LHCN-M2 (cell line): ENCODE data around the gene PDE6A. TPM values are rescaled to one million over a fixed set of nuclear protein-coding genes. Genes with fewer than 3 reads are reported as not detected.
A peak's percentile ranks its signal among the peaks of the same experiment; 100 is the strongest.

Source experiments
- DNase-seq: peaks from one replicate; pipeline ENCODE4 v3.0.0-alpha.2; 2012; ENCODE audit warnings: low read depth
- total RNA-seq: library from RNA; depleted of rRNA; stranded (reverse); fragments of >200 nt; gene quantifications from 2 replicates; pipeline ENCODE4 v1.2.3, GENCODE V29; 2014

The PDE6A gene
- total RNA-seq, 1 experiment from 2014 or later: 1.1 TPM

DNA sequence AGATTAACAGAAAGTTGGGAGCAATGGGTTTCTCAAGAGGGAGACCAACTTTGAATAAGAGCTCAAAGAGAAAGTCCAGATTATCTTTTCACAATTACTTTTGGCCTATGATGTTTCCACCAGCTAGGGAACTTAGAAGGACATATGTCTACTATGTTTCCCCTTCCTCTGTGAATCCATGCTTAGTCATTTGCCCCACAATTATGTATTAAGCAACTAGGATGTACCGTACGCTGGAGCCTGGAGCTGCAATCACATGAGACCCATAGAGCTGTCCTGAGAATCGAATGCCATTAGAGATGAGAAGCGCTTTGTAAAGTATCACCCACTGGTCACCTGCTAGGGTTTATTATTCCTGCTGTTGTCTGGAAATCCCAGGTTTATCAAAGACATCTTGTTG lies 78.8 kb downstream of the PDE6A start:
- peak; percentile 38 for DNase-seq

- DNase-seq: no peak
Measured at GRCh38 chr5:149863830-149864229, 80.8 kb downstream of the PDE6A start.

DNA sequence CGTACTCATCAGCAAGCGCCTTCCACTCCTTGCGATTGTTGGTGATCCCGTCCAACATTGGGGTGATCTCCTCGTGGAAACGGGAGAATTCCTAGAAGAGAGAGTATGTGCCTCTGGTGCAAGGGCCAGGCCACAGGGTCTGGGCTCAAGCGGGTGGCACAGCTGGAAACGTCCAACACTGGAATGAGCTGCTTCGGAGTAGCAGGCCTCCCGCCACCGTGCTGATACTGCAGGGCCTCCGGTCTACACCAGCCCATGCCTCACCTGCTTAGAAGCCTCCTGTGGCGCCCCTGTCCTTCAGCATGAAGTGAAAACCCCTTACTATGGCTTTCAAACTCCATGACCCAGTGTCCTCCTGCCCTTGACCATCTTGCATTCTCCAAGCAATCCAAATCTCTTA lies 81.4 kb downstream of the PDE6A start:
- no peak for DNase-seq

- DNase-seq: no peak
Measured at GRCh38 chr5:149860801-149861322, 83.7 kb downstream of the PDE6A start.

- DNase-seq: no peak
Measured at GRCh38 chr5:149859746-149860145, 84.8 kb downstream of the PDE6A start.

DNA sequence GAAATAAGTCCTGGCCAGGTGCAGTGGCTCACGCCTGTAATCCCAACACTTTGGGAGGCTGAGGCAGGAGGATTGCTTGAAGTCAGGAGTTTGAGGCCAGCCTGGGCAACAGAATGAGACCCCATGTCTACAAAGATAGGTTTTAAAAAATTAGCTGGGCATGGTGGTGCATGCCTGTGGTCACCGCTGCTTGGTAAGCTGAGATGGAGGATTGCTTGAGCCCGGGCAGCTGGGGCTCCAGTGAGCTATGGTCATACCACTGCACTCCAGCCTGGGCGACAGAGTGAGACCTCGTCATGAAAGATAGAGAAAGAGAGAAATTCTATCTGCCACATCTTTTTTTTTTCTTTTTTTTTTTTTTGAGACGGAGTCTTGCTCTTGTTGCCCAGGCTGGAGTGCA lies 86.1 kb downstream of the PDE6A start:
- DNase-seq: peak; percentile 37

DNA sequence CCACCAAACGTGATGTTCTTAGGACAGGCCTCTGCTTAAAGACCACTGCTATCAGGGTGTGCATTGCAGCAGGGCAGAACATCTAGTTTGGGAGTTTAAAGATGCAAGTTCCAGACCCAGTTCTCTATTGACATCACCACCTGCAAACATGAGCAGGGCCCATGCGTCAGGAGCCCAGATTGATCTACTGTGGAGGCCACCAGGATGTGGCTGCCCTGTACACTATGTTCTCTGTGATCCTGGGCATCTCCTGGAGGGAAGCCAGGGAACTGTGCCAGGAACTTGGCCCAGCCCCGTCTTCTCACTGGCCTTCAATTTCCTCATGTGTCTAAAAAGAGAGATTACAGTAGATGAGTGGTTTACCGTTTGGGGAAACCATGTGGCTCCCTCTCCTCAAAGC lies 87.1 kb downstream of the PDE6A start:
- DNase-seq: peak; percentile 98

DNA sequence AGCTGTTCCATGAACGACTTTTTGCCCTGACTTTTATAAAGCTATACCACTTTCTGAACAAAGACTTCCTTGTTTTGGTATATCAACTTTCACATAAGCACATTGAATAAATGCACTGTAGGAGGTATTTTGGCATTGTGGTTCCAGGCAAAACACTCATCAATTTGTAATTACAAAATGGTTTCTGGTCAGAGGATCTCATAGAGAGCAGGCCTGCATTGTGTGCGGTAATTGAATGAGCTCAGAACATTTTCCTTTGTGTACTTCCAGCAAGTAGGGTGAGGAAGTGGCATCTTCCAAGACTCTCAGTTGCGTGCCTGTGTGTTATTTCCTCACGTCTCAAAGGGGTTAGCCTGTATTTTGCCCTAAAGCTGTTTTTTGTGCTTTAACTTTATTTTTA lies 89.2 kb downstream of the PDE6A start:
- peak; percentile 64 for DNase-seq

DNA sequence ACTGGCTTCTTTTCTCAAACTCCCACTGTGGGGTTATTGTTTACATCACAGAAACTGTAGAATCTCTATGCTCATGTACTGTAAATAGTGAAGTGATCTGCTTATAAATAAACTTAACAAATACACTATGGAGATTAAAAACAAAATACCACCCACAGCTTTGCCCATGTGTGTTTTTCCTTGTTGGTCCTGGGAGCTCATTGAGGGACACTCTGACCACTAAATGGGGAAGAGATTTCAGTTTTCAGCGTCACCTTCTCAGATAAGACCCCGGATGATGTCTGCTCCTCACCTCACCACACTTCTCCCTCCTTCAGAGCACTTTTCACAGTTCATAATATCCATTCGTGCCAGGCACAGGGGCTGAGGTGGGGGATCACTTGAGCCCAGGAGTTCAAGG lies 89.7 kb downstream of the PDE6A start:
- no peak for DNase-seq

GRCh38 chr5:149853701-149854100 lies 90.9 kb downstream of the PDE6A start:
- DNase-seq: no peak

GRCh38 chr5:149853331-149853648 lies 91.3 kb downstream of the PDE6A start:
- DNase-seq: no peak

DNA sequence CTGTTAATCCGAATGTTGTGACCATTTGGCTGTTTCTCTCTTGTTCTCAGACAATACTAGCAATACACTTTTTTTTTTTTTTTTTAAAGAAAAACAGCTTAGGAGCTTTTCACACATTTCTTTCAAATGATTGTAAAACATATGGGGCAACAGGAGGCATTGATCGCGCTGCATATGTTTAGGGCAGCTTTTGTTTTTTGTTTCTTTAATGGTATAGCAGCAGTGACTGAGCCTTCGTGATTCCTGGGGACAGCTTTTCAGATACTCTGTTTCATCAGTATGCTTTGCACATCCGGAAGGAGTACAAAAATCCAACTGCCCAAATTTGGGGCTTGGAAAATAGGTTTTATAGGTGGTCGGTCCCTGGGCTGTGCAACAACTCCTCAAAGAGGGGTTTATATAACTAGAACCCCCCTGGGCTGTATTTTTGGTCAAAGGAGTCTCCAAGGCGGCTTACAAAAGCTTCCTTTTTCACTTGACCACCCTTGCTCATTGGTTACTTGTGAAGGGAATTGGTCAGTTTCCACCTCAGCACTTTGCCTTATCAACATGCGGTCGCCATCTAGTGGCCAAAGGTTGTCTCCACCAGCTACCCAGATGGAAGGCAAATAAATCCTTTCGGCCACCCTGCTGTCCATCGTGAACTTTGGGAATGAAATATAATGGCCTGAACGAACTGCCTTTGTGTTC lies 91.8 kb downstream of the PDE6A start:
- DNase-seq: peak; percentile 84

GRCh38 chr5:149851211-149851610 lies 93.4 kb downstream of the PDE6A start:
- DNase-seq: peak; percentile 86

DNA sequence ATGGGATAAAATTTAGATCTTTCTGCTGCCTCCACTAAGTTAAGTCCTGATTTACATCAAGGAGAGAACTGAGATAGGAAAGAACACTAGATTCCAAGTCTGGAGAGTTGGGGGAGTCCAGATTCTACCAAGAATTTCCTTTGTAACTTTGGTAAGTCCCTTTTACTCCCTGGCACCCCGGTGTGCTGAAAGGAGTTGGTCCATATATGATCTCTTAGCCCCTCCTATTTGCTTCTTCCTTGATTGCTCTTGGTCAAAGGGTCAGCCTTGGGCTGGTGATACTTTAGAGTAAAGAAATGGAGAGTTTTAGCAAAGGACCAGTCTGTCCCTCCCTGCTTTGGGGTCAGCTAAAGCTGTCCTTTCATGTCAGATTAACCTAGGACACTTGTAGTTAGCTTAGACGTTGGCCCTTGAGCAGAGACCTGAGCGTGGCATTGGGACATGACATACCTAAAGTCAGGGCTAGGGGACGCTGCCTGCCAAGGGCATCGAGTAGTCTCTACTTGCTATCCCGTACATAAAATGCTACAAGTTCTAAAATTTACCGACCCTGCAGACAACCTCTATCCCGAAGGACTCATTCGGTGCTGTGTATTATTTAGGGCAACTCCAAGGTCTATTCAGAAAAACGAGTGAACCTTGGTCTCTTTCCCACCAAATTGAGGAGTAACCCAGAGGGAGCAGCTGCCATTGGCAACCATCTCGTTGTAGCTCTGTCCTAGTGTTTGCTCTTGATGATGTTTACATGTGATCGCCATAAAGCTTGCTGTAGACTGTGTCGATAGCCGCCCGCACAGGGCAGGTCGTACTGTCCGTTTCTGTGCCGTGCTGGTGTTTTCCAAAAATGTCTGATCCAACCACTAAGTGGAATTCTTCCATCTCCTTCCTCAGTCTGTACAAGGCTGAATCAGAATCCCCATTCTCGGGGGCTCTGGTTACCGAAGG lies 94.4 kb downstream of the PDE6A start:
- no peak for DNase-seq

DNA sequence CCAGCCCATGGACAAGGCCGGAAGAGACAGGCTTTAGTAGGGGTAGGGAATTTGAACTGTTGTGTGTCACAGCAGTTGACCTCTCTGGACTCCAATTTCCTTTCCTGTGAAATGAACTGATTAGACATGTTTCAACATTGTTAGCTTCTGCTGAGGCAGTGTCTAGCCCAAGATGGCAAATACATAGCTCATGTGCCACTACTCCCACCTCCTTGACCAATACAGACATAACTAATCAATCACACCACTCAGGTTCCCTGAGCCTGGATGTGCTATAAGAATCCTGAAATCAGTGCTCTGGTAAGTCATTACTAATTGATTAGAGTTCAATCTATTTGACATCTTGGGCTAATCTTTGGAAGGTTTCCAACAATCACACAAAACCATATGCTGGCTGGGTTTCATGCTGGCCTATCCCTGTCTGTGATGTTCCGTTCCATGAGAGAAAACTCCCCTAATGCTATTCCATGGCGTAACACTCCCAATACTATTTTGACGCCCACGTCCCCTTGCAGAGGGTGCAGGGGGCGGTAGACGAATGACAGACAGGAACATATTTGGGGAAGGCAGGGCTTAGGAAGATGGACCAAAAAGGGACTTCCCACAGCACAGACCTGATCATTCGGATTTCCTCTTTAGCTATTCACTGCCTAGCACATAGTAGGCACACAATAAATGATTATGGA lies 95.2 kb downstream of the PDE6A start:
- no peak for DNase-seq

DNA sequence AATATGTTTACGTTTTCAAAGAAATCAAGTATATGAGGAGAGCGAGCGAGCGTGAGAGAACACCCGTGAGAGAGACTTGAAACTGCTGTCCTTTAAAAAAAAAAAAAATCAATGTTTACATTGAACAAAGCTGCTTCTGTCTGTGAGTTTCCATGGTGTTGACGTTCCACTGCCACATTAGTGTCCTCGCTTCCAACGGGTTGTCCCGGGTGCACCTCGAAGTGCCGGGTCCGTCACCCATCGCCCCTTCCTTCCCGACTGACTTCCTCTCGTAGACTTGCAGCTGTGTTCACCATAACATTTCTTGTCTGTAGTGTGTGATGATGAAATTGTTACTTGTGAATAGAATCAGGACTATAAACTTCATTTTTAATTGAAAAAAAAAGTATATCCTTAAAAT lies 97.0 kb downstream of the PDE6A start:
- no peak for DNase-seq

- no peak for DNase-seq
Measured at GRCh38 chr5:149846021-149846420, 98.6 kb downstream of the PDE6A start.

GRCh38 chr5:149845601-149846000 lies 99.0 kb downstream of the PDE6A start:
- DNase-seq: no peak

- no peak for DNase-seq
Measured at GRCh38 chr5:149841851-149842793, 102.5 kb downstream of the PDE6A start.

- no peak for DNase-seq
Measured at GRCh38 chr5:149840226-149840825, 104.3 kb downstream of the PDE6A start.

- DNase-seq: no peak
Measured at GRCh38 chr5:149839761-149840160, 104.8 kb downstream of the PDE6A start.
